ENCODE measurements around the gene MAP2K6.
A peak's percentile ranks its signal among the peaks of the same experiment; 100 is the strongest.

MAP2K6 gene

GRCh38 chr17:69492410-69493071 is 78.0 kb downstream of the MAP2K6 start:
- DNase-seq (ENCODE audit: low read depth) = peak; percentile 75

- DNase-seq (ENCODE audit: low read depth) = no peak
Observed at GRCh38 chr17:69495787-69496186, 81.3 kb downstream of the MAP2K6 start.

DNA sequence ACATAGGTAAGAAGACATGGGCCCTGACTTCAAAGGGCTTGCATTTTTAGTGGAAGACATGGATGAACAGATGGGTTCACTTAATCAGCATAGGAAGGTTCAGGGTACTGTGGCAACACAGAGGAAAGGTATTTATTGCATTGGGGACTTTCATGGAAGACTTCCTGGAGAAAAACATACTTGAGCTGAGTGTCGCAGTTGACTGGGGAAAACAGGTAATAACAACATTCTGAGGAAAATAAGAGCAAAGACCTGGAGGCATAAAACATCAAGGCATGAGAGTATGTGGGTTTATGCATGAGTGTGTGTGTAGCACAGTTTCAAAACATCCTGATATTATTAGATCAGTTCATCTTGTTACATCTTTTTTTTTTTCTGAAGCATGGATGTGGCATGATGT is 82.7 kb downstream of the MAP2K6 start:
- no peak for DNase-seq (ENCODE audit: low read depth)

- DNase-seq (ENCODE audit: low read depth) = no peak
Observed at GRCh38 chr17:69499318-69499717, 84.8 kb downstream of the MAP2K6 start.

GRCh38 chr17:69500911-69501429 is 86.5 kb downstream of the MAP2K6 start:
- DNase-seq (ENCODE audit: low read depth) = peak; percentile 81

DNA sequence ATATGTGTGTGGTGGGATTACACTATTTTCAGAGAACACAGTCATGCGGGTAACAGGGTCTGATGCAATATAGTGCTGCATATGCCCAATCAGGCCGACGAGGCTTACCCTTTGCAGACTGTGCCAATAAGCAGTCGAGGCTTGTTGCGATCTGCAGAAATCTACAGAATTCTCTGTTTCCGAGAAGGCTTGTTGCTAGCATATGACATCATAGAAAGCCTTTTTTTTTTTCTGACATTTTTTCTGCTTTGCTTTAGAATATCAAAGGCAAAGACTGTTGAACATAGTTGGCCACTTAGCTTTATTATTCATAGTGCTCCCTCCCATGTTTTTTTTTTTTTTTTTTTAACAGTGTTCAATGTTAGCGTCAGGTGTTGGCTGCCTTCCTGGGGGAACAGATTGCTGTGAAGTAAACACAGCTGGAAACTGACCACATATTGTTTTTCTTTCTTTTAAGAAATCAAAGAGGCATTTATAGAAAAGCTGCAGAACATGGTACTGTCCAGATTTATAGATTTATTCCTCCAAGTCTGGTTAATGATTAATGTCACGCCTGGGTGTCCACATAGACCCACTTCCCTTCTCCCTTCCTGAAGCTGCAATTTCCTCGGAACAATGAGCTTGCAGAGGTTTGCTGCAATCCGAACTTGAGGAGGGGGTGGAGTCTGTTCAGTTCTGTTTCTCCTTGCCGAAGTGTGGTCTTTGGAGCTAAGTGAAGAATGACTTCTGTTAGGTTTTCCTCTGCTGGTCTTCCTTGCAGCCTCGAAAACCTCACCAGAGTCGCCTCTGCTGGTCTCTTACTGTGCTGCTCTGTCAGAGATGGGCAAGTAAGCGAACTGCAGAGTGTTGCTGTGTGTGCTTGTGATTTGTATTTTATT is 87.3 kb downstream of the MAP2K6 start:
- peak; percentile 90 for DNase-seq (ENCODE audit: low read depth)

DNA sequence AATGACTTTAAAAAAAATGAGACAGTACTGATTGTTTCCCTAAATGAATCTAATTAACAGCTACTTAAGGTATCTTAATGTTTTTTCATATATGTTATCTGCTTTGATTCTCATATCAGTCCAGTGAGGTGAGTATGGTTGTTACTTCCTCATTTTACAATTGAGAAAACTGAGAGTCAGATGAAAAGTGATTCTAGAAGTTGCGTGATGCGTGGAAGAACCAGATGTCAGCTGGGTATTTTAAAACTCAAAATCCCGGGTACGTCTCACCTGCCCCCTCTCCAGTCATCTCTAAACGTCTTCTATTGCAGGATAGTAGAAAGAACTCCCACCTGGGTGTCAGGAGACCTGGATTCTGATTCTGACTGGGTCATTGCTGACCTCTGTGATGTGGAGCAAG is 89.2 kb downstream of the MAP2K6 start:
- no peak for DNase-seq (ENCODE audit: low read depth)

DNA sequence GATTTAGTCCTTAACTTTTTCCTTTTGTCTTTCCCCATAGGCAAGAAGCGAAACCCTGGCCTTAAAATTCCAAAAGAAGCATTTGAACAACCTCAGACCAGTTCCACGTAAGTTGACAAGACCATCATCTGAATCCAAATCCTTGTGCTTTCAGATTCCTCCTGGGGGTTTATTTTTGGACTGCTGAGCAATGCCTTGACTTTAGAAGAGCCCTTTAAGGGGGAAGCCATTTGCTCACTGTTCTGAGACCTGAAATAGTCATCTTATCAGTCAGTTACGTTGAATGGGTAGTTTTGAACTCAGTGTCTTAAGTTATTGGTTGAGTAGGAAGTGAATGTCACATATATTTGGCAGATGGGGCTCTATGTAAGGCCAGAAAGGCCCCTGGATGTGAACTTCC is 91.2 kb downstream of the MAP2K6 start:
- DNase-seq (ENCODE audit: low read depth) = no peak

DNA sequence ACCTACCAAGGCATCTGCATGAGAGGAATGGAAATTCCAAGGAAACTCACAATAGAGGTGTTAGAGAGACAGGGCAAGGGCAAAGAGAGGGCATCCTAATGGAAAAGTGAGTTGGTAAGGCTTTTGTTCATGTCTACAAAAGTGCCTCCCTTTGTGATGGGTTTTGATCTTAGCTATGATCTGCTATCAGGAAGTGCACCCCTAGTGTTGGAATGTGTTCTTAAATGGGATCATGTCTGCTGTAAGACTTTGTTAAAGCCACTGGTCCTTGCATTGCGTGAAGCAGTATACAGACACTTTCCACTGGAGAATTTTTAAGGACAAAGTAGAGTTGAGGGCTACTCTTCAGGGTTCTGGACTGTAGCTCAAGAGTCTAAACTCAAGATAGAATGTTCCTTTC is 92.0 kb downstream of the MAP2K6 start:
- DNase-seq (ENCODE audit: low read depth) = no peak

DNA sequence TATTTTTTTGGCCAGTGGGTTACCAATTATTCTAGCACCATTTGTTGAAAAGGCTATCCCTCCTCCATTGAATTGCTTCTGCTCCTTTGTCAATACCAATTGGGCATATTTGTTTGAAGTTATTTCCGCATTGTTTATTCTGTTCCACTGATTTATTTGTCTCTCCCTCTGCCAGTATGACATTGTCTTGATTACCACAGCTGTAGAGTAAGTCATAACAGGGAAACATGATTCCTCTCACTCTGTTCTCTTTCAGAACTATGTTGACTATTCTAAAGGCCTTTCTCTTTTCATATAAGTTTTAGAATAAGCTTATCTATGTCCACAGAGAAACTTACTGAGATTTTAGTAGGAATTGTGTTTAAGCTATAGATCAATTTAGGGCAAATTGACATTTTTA is 94.3 kb downstream of the MAP2K6 start:
- DNase-seq (ENCODE audit: low read depth) = no peak

DNA sequence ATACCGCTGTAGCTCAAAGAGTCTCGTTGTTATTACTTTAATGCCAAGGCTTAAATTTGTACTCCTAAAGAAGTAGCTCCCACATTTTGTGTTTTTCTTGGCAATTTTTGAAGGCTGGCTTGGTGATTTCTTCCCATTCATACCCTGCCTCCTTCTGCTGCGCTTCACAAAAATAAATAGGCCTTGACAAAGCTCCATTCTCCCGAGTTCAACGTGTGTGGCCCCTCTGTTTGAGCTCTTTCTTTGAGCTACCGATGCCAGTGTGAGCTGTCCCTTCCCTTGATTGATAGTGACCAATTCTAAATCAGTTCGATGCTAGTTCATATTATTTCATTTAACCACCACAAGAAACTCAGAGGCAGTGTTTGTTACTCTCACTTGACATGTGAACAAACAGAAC is 96.8 kb downstream of the MAP2K6 start:
- DNase-seq (ENCODE audit: low read depth) = no peak

DNA sequence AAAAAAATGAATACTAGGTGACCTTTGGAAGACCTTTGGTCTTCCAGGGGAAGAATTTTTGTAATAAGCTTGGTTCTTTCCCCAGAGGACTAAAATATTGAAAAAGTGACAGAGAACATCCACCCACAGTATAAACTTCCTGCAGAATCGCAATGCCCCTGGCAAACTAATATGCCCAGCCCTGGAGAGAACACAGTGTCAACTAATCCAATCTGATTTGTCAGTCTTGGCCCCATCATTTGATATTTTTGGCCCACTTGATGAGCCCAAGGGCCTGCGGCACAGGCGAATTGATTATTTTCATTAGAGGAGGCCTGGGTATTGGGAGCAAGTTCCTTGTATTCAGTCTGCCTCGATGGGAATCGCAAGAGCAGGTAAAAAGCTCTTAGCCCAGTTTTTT is 98.4 kb downstream of the MAP2K6 start:
- DNase-seq (ENCODE audit: low read depth) = no peak

- DNase-seq (ENCODE audit: low read depth) = no peak
Observed at GRCh38 chr17:69516225-69516624, 101.7 kb downstream of the MAP2K6 start.

GRCh38 chr17:69516911-69517310 is 102.4 kb downstream of the MAP2K6 start:
- no peak for DNase-seq (ENCODE audit: low read depth)

- no peak for DNase-seq (ENCODE audit: low read depth)
Observed at GRCh38 chr17:69518951-69519350, 104.5 kb downstream of the MAP2K6 start.

- DNase-seq (ENCODE audit: low read depth) = peak; percentile 49
Observed at GRCh38 chr17:69523244-69523861, 108.9 kb downstream of the MAP2K6 start.

- no peak for DNase-seq (ENCODE audit: low read depth)
Observed at GRCh38 chr17:69524854-69525253, 110.4 kb downstream of the MAP2K6 start.

- peak; percentile 56 for DNase-seq (ENCODE audit: low read depth)
Observed at GRCh38 chr17:69525920-69526841, 111.7 kb downstream of the MAP2K6 start.

DNA sequence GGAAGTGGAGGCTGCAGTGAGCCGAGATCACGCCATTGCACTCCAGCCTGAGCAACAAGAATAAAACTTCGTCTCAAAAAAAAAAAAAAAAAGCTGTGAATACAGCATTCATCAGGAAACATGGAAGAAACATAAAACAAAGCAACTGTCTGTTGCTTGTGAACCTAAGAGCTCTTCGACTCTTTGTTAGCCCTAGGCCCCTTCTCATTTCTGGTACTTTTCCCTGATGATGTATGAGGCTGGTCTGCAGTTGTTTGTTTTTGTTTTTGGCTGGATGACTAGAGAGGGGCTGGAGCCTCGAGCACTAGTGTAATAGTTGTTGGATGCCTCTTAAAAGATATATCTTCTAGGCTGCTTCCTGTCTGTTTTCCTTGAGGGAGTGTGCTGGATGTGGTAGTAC is 113.5 kb downstream of the MAP2K6 start:
- DNase-seq (ENCODE audit: low read depth) = no peak

- no peak for DNase-seq (ENCODE audit: low read depth)
Observed at GRCh38 chr17:69533481-69534234, 119.2 kb downstream of the MAP2K6 start.

DNA sequence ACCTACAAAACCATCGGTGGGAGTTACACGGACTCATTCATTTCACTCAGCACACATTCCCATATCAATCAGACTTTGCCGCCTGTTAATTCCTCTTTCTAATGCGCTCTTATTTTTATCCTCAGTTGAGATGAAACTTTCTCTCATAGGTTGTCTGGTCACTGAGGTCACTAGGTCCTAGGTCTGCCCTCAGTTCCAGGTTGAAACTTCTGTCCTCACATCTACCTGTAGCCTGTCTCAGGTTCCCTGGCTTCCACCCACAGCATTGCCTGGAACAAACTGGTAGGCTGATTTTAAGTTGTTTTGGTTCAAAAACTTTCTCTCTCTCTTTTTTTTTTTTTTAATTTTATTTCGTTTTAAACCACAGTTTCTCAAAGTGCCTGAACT is 119.7 kb downstream of the MAP2K6 start:
- no peak for DNase-seq (ENCODE audit: low read depth)
